GM23248 (cell line): ENCODE data around the gene FAM234A. TPM values are rescaled to one million over a fixed set of nuclear protein-coding genes. Genes with fewer than 3 reads are reported as not detected.

Experiments used
- DNase-seq: peaks from one replicate; pipeline ENCODE4 v3.0.0-alpha.2; 2015
- H2AFZ ChIP-seq: fragments of 200-600 bp; sonication (generic); 2 replicates; pipeline ENCODE4 v1.6.1; 2016; ENCODE audit warnings: antibody characterized with exemption
- H3F3A ChIP-seq: fragments of 200-600 bp; sonication (generic); 2 replicates; pipeline ENCODE4 v1.6.1; 2016; ENCODE audit warnings: mild to moderate bottlenecking, antibody characterized with exemption, mixed run types; ENCODE audit not compliant: insufficient read depth
- H3K27ac ChIP-seq: fragments of 200-600 bp; sonication (generic); 2 replicates; pipeline ENCODE4 v1.5.1; 2016; ENCODE audit warnings: mild to moderate bottlenecking
- H3K27me3 ChIP-seq: fragments of 200-600 bp; sonication (generic); replicated peaks from 2 replicates; pipeline ENCODE4 v1.6.1; 2016; ENCODE audit warnings: mild to moderate bottlenecking; ENCODE audit not compliant: insufficient read depth
- H3K36me3 ChIP-seq: fragments of 200-600 bp; sonication (generic); 2 replicates; pipeline ENCODE4 v1.6.1; 2016; ENCODE audit warnings: low read depth, mild to moderate bottlenecking
- H3K4me1 ChIP-seq: fragments of 200-600 bp; sonication (generic); 2 replicates; pipeline ENCODE4 v1.6.1; 2016; ENCODE audit warnings: mild to moderate bottlenecking; ENCODE audit not compliant: insufficient read depth
- H3K4me2 ChIP-seq: fragments of 200-600 bp; sonication (generic); one replicate; pipeline ENCODE4 v1.6.1; 2016; ENCODE audit warnings: mild to moderate bottlenecking; ENCODE audit not compliant: unreplicated experiment
- H3K4me3 ChIP-seq: fragments of 200-600 bp; sonication (generic); 2 replicates; pipeline ENCODE4 v1.5.1; 2016; ENCODE audit warnings: mild to moderate bottlenecking
- H3K79me2 ChIP-seq: fragments of 200-600 bp; sonication (generic); 2 replicates; pipeline ENCODE4 v1.6.1; 2016; ENCODE audit warnings: mild to moderate bottlenecking; ENCODE audit not compliant: insufficient read depth
- H3K9ac ChIP-seq: fragments of 200-600 bp; sonication (generic); 2 replicates; pipeline ENCODE4 v1.6.1; 2016; ENCODE audit warnings: mild to moderate bottlenecking
- H3K9me2 ChIP-seq: fragments of 200-600 bp; sonication (generic); 2 replicates; pipeline ENCODE4 v1.6.1; 2016; ENCODE audit warnings: mixed run types, mild to moderate bottlenecking, moderate library complexity; ENCODE audit not compliant: insufficient read depth
- H3K9me3 ChIP-seq: fragments of 200-600 bp; sonication (generic); one replicate; pipeline ENCODE4 v1.6.1; 2017; ENCODE audit warnings: low read depth
- H4K20me1 ChIP-seq: fragments of 200-600 bp; sonication (generic); 2 replicates; pipeline ENCODE4 v1.6.0; 2016; ENCODE audit not compliant: insufficient read depth
- EZH2 ChIP-seq: fragments of 200-600 bp; sonication (generic); IDR thresholded peaks from 2 replicates; pipeline ENCODE4 v1.6.1; 2018; ENCODE audit warnings: antibody characterized with exemption, mild to moderate bottlenecking; ENCODE audit not compliant: insufficient read depth, poor library complexity, severe bottlenecking
- EZH2phosphoT487 ChIP-seq: fragments of 200-600 bp; sonication (generic); IDR thresholded peaks from 2 replicates; pipeline ENCODE4 v1.6.1; 2018; ENCODE audit warnings: antibody characterized with exemption, moderate library complexity, mild to moderate bottlenecking, low read depth; ENCODE audit not compliant: insufficient read depth
- WGBS, 2 experiments: methylation state at CpG; one replicate each; pipeline ENCODE4 v1.1.6; 2015 to 2017; ENCODE audit warnings: low lambda C conversion rate in 2 of 2, low coverage in 1 of 2; ENCODE audit errors: missing lambda C conversion rate in 2 of 2; 5-methylcytosine and 5-hydroxymethylcytosine counted together
- in situ Hi-C: fragments of 300-500 bp; cut with MboI; formaldehyde crosslinking; loops from 2 replicates; pipeline ENCODE4 v1.15.0; 2020
- polyA plus RNA-seq: library from polyadenylated mRNA; unstranded; fragments of >200 nt; fragmentation: Nextera tagmentation; extraction: Ambion mirVana; gene quantifications from 2 replicates; pipeline ENCODE4 v1.2.1, GENCODE V29; 2016
- total RNA-seq: library from RNA; depleted of rRNA; stranded (reverse); fragments of >200 nt; shearing (Covaris generic); gene quantifications from 2 replicates; pipeline ENCODE4 v1.2.3, GENCODE V29; 2014

The FAM234A gene
- total and polyA plus RNA-seq, 2 experiments from 2014 or later, result 113 to 165 TPM

- Histone ChIP-seq H3K9ac (no peak overlapping the region), H3K9me2 (no peaks in the 10 kb centered on the region), H3K27ac (no peak overlapping the region), H3K79me2 (no peaks in the 10 kb centered on the region), H3K4me3 (no peak overlapping the region), H3K4me1 (no peaks in the 10 kb centered on the region), H2AFZ (no peak overlapping the region), H3K4me2 (no peak overlapping the region), H3K9me3 (no peaks in the 10 kb centered on the region), H3K27me3 (0 out of 2 replicates have a peak, but pooled peaks cover 8% of the 10 kb centered on the region), H4K20me1 (no peaks in the 10 kb centered on the region), H3K36me3 (no peaks in the 10 kb centered on the region), H3F3A (no peaks in the 10 kb centered on the region)
- in situ Hi-C loops, result no loop called here
- no peak for DNase-seq
- no peak for TF ChIP-seq EZH2
- no peak for TF ChIP-seq EZH2phosphoT487
- 95 to 96% methylated on average over 17 to 20 of the region's 20 CpGs for WGBS, 2 experiments
These were observed 41.9 kb downstream of the FAM234A start for GRCh38 chr16:276426-277077.

- no peak for TF ChIP-seq EZH2phosphoT487
- no peak for TF ChIP-seq EZH2
- no peaks in the 10 kb centered on the region for H4K20me1 ChIP-seq
- H3K27me3 ChIP-seq, result 0 out of 2 replicates have a peak, but pooled peaks cover 9% of the 10 kb centered on the region
- no peaks in the 10 kb centered on the region for H3K9me2 ChIP-seq
- H3K4me1 ChIP-seq, result no peaks in the 10 kb centered on the region
- no peaks in the 10 kb centered on the region for H3F3A ChIP-seq
- no peak overlapping the region for H3K27ac ChIP-seq
- H3K79me2 ChIP-seq, result no peaks in the 10 kb centered on the region
- peak; percentile 13 for DNase-seq
- no peaks in the 10 kb centered on the region for H3K9me3 ChIP-seq
- H2AFZ ChIP-seq, result no peak overlapping the region
- in situ Hi-C loops, result no loop called here
- no peaks in the 10 kb centered on the region for H3K36me3 ChIP-seq
- no peak overlapping the region for H3K9ac ChIP-seq
- no peak overlapping the region for H3K4me2 ChIP-seq
- no peak overlapping the region for H3K4me3 ChIP-seq
- WGBS, 2 experiments, result 79 to 81% methylated on average over 6 of the region's 6 CpGs
These were observed 44.3 kb downstream of the FAM234A start for GRCh38 chr16:278863-279366.

GRCh38 chr16:279531-279930, 44.9 kb downstream of the FAM234A start:
- Histone ChIP-seq H3K79me2 (no peaks in the 10 kb centered on the region), H3F3A (no peaks in the 10 kb centered on the region), H3K9me3 (no peaks in the 10 kb centered on the region), H3K9me2 (no peaks in the 10 kb centered on the region), H4K20me1 (no peaks in the 10 kb centered on the region), H3K9ac (no peak overlapping the region), H3K36me3 (no peaks in the 10 kb centered on the region), H3K4me3 (no peak overlapping the region), H3K4me2 (no peak overlapping the region), H3K4me1 (no peaks in the 10 kb centered on the region), H3K27ac (no peak overlapping the region), H3K27me3 (0 out of 2 replicates have a peak, but pooled peaks cover 9% of the 10 kb centered on the region), H2AFZ (no peak overlapping the region)
- in situ Hi-C loops, result no loop called here
- 80 to 100% methylated on average over 4 to 7 of the region's 7 CpGs for WGBS, 2 experiments
- no peak for DNase-seq
- no peak for TF ChIP-seq EZH2
- no peak for TF ChIP-seq EZH2phosphoT487

GRCh38 chr16:280005-280460, 45.4 kb downstream of the FAM234A start:
- H3K27me3 ChIP-seq, result 0 out of 2 replicates have a peak, but pooled peaks cover 9% of the 10 kb centered on the region
- no peak overlapping the region for H3K27ac ChIP-seq
- no peak overlapping the region for H3K9ac ChIP-seq
- peak overlapping the region; percentile 40; the same call in 1 of the 2 replicates for H3K4me3 ChIP-seq
- no peaks in the 10 kb centered on the region for H3K4me1 ChIP-seq
- H3K36me3 ChIP-seq, result no peaks in the 10 kb centered on the region
- DNase-seq, result no peak
- WGBS, 2 experiments, result 14 to 17% methylated on average over 22 to 25 of the region's 47 CpGs
- H3K9me3 ChIP-seq, result no peaks in the 10 kb centered on the region
- H2AFZ ChIP-seq, result no peak overlapping the region
- no peaks in the 10 kb centered on the region for H3K79me2 ChIP-seq
- in situ Hi-C loops, result no loop called here
- no peaks in the 10 kb centered on the region for H4K20me1 ChIP-seq
- no peaks in the 10 kb centered on the region for H3K9me2 ChIP-seq
- no peak overlapping the region for H3K4me2 ChIP-seq
- no peaks in the 10 kb centered on the region for H3F3A ChIP-seq
- no peak for TF ChIP-seq EZH2phosphoT487
- TF ChIP-seq EZH2, result no peak
